Lower leg skin (tissue), 3 donors: ENCODE measurements around the gene FAM13A.

Experiments used
- POLR2A ChIP-seq, 2 donors: fragments of 450-650 bp; IDR thresholded peaks; one replicate each; pipeline ENCODE4 v1.6.1; 2016 to 2017; ENCODE audit warnings: antibody characterized with exemption in 2 of 2, mild to moderate bottlenecking in 1 of 2, moderate library complexity in 1 of 2
- TF ChIP-seq, protein P1 (sequence below), 3 donors: fragments of 450-650 bp; IDR thresholded peaks; one replicate each; pipeline ENCODE4 v1.5.1; 2016; ENCODE audit warnings: antibody characterized with exemption in 3 of 3, mild to moderate bottlenecking in 3 of 3, moderate library complexity in 2 of 3

- TF ChIP-seq, protein P1, sequence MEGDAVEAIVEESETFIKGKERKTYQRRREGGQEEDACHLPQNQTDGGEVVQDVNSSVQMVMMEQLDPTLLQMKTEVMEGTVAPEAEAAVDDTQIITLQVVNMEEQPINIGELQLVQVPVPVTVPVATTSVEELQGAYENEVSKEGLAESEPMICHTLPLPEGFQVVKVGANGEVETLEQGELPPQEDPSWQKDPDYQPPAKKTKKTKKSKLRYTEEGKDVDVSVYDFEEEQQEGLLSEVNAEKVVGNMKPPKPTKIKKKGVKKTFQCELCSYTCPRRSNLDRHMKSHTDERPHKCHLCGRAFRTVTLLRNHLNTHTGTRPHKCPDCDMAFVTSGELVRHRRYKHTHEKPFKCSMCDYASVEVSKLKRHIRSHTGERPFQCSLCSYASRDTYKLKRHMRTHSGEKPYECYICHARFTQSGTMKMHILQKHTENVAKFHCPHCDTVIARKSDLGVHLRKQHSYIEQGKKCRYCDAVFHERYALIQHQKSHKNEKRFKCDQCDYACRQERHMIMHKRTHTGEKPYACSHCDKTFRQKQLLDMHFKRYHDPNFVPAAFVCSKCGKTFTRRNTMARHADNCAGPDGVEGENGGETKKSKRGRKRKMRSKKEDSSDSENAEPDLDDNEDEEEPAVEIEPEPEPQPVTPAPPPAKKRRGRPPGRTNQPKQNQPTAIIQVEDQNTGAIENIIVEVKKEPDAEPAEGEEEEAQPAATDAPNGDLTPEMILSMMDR (IDR thresholded peaks at IDR 0.05) = no peak
- TF ChIP-seq POLR2A (IDR thresholded peaks at IDR 0.05) = no peak
Observed at GRCh38 chr4:89101256-89102161, 44.5 kb upstream of the FAM13A start.
